SU-DHL-6 (cell line): Measurements from ENCODE around the gene BBX.

ENCODE experiments used
- CTCF ChIP-seq: fragments of 200-600 bp; sonication (generic); IDR thresholded peaks from one replicate; pipeline ENCODE4 v1.5.1; 2017; ENCODE audit warnings: antibody characterized with exemption, mild to moderate bottlenecking, low read length, moderate library complexity; ENCODE audit not compliant: insufficient read depth, poor library complexity, severe bottlenecking
- EZH2phosphoT487 ChIP-seq: fragments of 200-600 bp; sonication (generic), shearing (Covaris generic); conservative IDR thresholded peaks from 2 replicates; pipeline ENCODE4 v1.6.1; 2018; ENCODE audit warnings: mild to moderate bottlenecking, antibody characterized with exemption, low read length, moderate library complexity, mixed read lengths

GRCh38 chr3:107604057-107604822 is 81.5 kb downstream of the BBX start:
- no peak for TF ChIP-seq CTCF
- no peak for TF ChIP-seq EZH2phosphoT487
